Right ventricle myocardium inferior (tissue), 1 donor: ENCODE measurements around the gene METRNL. TPM values are rescaled to one million over a fixed set of nuclear protein-coding genes. Genes with fewer than 3 reads are reported as not detected.
A peak's percentile ranks its signal among the peaks of the same experiment; 100 is the strongest.
"Not testable (repeated sequence)": the region's sequence is repeated elsewhere in the genome, so short reads cannot be mapped to it uniquely, and the experiment has no call there.

Experiments used
- ATAC-seq: fragments of 200-7000 bp; cut with Tn5 transposase; one replicate; pipeline ENCODE4 v1.9.1; 2020; ENCODE audit warnings: mild to moderate bottlenecking, moderate library complexity
- DNase-seq: peaks from one replicate; pipeline ENCODE4 v3.0.0; 2021; ENCODE audit errors: missing footprints
- intact Hi-C: fragments of 100-400 bp; cut with DNase I; formaldehyde crosslinking; loops from one replicate; pipeline ENCODE4 v1.11.0; 2022
- total RNA-seq: library from RNA; stranded (reverse); fragmentation: NEBNext Ultra II Directional; extraction: Animal tissue kit (Norgen Biotek cat#: 25700); gene quantifications from one replicate; pipeline ENCODE4 v1.2.1, GENCODE V29; 2021
- donor health status: DM: no; HTN: yes; CAD: no; lungs with severe emphysema.

METRNL gene
- total RNA-seq, 1 donor from 2014 or later: 70.1 TPM

GRCh38 chr17:83124871-83125514 is 45.6 kb downstream of the METRNL start:
- intact Hi-C loops: no loop called here
- DNase-seq: no peak

DNA sequence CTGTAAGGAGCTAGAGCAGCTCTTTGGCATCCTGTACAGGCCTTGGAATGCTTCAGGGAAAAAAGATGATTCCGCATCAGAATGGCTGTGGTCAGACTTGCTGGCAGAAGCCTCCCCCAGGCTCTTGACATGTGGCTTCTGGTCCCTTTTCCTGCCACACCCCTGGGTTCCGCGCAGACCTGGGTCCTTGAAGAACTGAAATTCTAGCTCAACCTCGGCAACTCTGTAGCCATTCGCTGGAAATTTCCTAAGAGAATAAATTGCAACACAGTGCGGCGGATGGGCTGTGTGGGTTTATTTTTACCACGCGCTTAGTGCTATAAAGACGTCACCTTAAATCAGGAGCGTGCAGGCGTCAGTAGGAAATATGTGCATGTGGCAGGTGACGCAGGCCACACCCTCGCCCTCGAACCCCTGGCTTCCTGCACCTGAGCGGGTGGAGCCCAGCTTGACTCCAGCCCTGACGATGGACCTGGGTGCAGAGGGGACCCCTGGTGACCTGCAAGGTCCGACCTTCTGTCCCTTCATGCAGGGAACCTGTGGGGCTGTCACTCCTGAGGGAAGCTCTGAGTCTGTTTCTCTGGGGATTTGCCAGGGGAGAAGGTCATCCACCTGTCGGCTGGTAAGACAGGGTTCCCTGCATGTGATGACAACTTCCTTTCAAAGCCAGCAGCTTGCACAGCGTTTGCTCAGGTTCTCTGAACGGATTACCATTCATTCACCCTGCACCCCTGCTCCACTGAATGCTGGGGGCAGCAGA is 46.3 kb downstream of the METRNL start:
- DNase-seq: no peak
- peak; percentile 44 for ATAC-seq
- intact Hi-C loops: no loop called here

More at GRCh38 chr17:83124871-83125514, 45.6 kb downstream of the METRNL start:
- no peak for ATAC-seq

DNA sequence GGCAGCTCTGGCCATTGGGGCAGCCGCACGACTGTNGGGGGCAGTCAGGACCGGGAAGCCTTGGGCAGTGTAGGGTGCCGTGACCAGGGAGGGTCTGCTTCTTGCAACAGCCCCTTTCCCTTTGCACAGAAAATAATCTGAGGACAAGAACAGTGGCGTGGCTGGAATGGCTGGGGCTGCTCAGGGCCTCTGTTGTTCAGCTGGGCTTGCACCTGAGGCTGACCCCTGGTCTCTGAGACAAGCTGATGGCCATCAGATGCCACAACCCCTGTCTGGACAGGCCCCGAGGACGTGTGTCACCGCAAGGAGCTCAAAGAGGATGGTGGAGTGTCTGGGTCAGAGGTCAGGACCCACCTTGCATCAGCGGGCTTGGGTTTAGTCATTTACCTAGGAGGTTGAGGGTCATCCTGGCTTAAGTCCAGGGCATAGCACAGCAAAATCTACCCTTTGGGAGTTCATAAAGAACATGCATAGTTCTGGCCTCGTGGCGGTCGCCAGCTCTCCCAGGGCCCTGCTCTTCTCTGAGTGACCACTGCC is 46.9 kb downstream of the METRNL start:
- DNase-seq (no peak), ATAC-seq (no peak)
- intact Hi-C loops: no loop called here

DNA sequence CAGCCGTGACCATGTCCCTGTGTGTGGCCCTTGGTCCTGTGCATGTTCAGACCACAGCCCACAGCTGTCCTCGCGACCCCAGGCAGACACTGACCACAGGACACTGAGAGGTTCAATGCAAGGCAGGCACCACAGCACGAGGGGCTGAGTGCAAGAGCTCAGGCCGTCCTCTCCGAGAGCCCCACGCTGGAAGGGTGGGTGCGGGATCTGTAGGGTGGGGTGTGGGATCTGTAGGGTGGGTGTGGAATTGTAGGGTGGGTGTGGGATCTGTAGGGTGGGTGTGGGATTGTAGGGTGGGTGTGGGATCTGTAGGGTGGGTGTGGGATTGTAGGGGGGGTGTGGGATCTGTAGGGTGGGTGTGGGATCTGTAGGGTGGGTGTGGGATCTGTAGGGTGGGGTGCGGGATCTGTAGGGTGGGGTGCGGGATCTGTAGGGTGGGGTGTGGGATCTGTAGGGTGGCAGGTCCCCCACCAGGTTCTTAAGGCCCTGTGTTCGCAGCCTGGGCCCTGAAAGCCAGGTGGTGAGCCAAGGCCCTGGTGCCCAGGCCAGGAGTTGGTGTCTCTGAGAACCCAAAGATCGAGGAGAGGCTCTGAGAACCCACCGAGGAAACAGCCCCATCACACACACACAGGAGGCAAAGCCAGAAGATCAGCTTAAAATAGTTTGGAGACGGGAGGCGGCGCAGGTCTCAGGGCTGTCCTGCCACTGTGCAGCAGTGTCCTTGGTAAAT is 48.2 kb downstream of the METRNL start:
- intact Hi-C loops: no loop called here
- DNase-seq: no peak
- ATAC-seq: no peak

DNA sequence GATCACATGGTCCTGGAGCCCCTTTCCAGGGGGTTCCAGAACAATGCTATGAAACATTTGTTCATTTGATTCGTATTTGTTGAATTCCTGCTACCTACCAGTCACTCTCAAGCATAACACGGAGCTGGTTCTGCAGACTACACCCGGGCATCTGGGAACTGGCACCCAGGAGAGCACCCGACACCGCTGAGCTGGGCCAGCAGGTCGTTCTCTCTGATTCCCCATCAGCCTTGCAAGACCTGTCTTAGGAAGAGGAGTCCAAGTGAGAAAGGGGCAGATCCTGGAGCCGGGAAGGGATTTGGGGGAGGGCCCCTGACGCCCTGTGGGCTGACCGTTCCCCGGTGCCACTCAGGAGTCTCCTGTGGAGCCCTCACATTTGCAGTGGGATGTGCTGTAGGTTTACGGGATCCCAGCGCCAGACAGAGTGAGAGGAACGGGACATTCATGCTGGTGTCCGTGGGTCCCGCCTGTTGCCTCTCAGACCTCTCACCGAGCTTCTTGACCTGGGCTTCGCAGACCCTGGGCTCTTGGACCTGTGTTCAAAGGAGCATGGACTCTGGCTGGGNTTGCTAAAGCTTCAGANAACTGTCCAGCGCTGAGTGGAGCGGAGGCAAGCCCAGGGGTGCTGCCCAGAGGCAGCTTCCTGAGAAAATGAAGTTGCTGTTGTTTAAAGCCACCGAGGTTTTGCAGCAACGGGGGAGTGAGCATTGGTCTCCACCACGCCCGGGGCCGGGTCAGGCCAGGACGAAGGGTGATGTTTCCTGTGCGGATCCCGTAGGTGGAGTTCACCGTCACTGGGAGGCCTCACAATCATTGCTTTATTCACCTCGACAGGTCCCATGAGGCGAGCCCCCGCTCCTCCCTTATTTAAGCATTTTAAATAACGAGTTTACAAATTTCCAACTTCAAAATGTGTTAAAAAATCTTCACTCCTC is 49.2 kb downstream of the METRNL start:
- DNase-seq (no peak), ATAC-seq (no peak)
- intact Hi-C loops: no loop called here

DNA sequence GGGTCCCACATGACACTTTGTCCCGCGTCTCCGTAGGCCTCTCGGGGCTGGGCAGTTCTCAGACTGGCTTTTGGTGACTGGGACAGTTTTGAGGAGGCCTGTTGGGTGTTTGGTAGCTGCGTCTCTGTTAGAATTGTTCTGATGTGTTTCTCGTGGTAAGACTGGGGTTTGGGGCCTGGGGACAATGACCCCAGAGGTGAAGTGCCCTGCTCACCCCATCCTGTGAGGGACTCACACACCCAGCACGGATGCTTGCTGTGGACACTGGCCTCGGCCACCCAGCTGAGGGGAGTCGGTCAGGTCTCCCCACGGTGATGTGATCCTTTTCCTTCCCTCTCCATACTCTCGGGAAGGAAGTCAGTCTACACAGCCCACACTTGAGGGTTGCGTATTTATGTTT is 50.3 kb downstream of the METRNL start:
- DNase-seq (peak; percentile 13), ATAC-seq (no peak)
- intact Hi-C loops: no loop called here

GRCh38 chr17:83131401-83132011 is 52.1 kb downstream of the METRNL start:
- intact Hi-C loops: no loop called here
- peak; percentile 43 for DNase-seq
- no peak for ATAC-seq

GRCh38 chr17:83132251-83133081 is 53.1 kb downstream of the METRNL start:
- intact Hi-C loops: no loop called here
- ATAC-seq (peak; percentile 90), DNase-seq (peak; percentile 72)

- peak; percentile 65 for ATAC-seq
- no peak for DNase-seq
- intact Hi-C loops: no loop called here
Observed at GRCh38 chr17:83133302-83134121, 54.1 kb downstream of the METRNL start.

- intact Hi-C loops, ATAC-seq, DNase-seq: not testable (repeated sequence)
Observed at GRCh38 chr17:83134456-83134855, 55.0 kb downstream of the METRNL start.

GRCh38 chr17:83135692-83136091 is 56.3 kb downstream of the METRNL start:
- intact Hi-C loops: no loop called here
- DNase-seq (no peak), ATAC-seq (no peak)

- DNase-seq: no peak
- intact Hi-C loops: no loop called here
- no peak for ATAC-seq
Observed at GRCh38 chr17:83136156-83136555, 56.7 kb downstream of the METRNL start.

GRCh38 chr17:83136931-83137330 is 57.5 kb downstream of the METRNL start:
- DNase-seq (no peak), ATAC-seq (no peak)
- intact Hi-C loops: no loop called here

- DNase-seq (no peak), ATAC-seq (no peak)
- intact Hi-C loops: no loop called here
Observed at GRCh38 chr17:83137523-83137922, 58.1 kb downstream of the METRNL start.

- intact Hi-C loops: no loop called here
- no peak for ATAC-seq
- no peak for DNase-seq
Observed at GRCh38 chr17:83138820-83139219, 59.4 kb downstream of the METRNL start.

DNA sequence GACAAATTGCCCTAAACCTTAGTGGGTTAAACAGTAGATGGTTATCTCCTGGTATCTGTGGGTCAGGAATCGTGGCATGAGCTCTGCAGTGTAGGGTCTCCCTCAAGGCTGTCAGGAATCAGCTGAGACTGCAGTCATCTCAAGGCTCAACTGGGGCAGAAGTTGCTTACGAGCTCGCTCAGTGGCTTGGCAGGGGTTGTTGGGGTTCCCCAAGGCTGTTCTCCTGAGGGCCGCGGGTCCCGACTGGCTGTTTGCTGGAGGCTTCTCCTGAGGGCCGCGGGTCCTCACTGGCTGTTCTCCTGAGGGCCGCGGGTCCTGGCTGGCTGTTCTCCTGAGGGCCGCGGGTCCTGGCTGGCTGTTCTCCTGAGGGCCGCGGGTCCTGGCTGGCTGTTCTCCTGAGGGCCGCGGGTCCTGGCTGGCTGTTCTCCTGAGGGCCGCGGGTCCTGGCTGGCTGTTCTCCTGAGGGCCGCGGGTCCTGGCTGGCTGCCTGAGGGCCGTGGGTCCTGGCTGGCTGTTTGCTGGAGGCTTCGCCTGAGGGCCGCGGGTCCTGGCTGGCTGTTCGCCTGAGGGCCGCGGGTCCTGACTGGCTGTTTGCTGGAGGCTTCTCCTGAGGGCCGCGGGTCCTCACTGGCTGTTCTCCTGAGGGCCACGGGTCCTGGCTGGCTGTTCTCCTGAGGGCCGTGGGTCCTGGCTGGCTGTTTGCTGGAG is 60.3 kb downstream of the METRNL start:
- intact Hi-C loops, DNase-seq, ATAC-seq: not testable (repeated sequence)
